Adrenal gland (tissue), 12 donors: ENCODE data around the gene TOP3B. TPM values are rescaled to one million over a fixed set of nuclear protein-coding genes. Genes with fewer than 3 reads are reported as not detected.

Experiments
- DNase-seq, 7 donors: peaks; one replicate each; pipeline ENCODE4 v3.0.0-alpha.2; 2019 to 2020
- H3K27ac ChIP-seq, 5 donors: fragments of 200-600 bp; sonication (generic) in 4 of 5; 1 replicate in 3 of 5; 2 replicates in 2 of 5; pipeline versions ENCODE4 v1.5.1 to v1.8.0; 2016 to 2020; ENCODE audit warnings: mild to moderate bottlenecking in 1 of 5
- H3K27me3 ChIP-seq: fragments of 200-600 bp; 2 replicates; pipeline ENCODE4 v1.8.0; 2021
- H3K36me3 ChIP-seq, 2 donors: fragments of 200-600 bp; replicated peaks in 1 of 2; 1 replicate in 1 of 2; 2 replicates in 1 of 2; pipeline versions ENCODE4 v1.5.1 to v1.8.0; 2018 to 2022
- H3K4me1 ChIP-seq, 2 donors: fragments of 200-600 bp; replicated peaks in 1 of 2; 1 replicate in 1 of 2; 2 replicates in 1 of 2; pipeline versions ENCODE4 v1.5.1 to v1.8.0; 2018 to 2021
- H3K4me3 ChIP-seq, 4 donors: fragments of 200-600 bp; sonication (generic) in 3 of 4; one replicate each; pipeline ENCODE4 v1.5.1; 2016 to 2018
- H3K9me3 ChIP-seq, 3 donors: fragments of 200-600 bp; sonication (generic) in 1 of 3; replicated peaks in 1 of 3; 1 replicate in 2 of 3; 2 replicates in 1 of 3; pipeline versions ENCODE4 v1.5.1 to v1.8.0; 2016 to 2021
- POLR2A ChIP-seq, 2 donors: fragments of 450-650 bp; IDR thresholded peaks; one replicate each; pipeline ENCODE4 v1.6.1; 2017; ENCODE audit warnings: antibody characterized with exemption in 2 of 2, mild to moderate bottlenecking in 2 of 2, moderate library complexity in 1 of 2
- WGBS, 4 donors: extraction: QIAGEN DNeasy Blood & Tissue Kit in 2 of 4; methylation state at CpG; one replicate each; pipeline versions ENCODE4 v1.1.5 to v1.1.7; 2013 to 2017; 5-methylcytosine and 5-hydroxymethylcytosine counted together
- intact Hi-C, 2 donors: fragments of 100-400 bp; cut with DNase I; formaldehyde crosslinking; loops; one replicate each; pipeline versions ENCODE4 v1.14.1 to v1.15.0; 2022 to 2023
- polyA plus RNA-seq, 3 donors: library from polyadenylated mRNA; stranded (reverse); fragments of 200-250 nt in 2 of 3; fragments of 350-450 nt in 1 of 3; fragmentation: Illumina TruSeq in 1 of 3; extraction: RNeasy Lipid Tissue Mini Kit (QIAGEN cat#74804) in 1 of 3; gene quantifications; one replicate each; pipeline ENCODE4 v1.2.3, GENCODE V29; 2013 to 2014
- total RNA-seq, 9 donors: library from RNA; depleted of rRNA in 4 of 9; stranded (reverse); fragments of >200 nt in 4 of 9; fragments of 120-200 nt in 1 of 9; fragmentation: NEBNext Ultra II Directional in 1 of 9; extraction: Animal tissue kit (Norgen Biotek cat#: 25700) in 1 of 9; gene quantifications; one replicate each; pipeline versions ENCODE4 v1.1.0 to v1.2.4, GENCODE V29; 2013 to 2023
- TF ChIP-seq, protein P1 (sequence below), 6 experiments: fragments of 450-650 bp in 4 of 6; fragments of 200-600 bp in 2 of 6; sonication (generic) in 1 of 6; IDR thresholded peaks; 1 replicate in 5 of 6; 2 replicates in 1 of 6; pipeline versions ENCODE4 v1.5.1 to v1.8.0; 2016 to 2021; ENCODE audit warnings: antibody characterized with exemption in 6 of 6, mild to moderate bottlenecking in 2 of 6, moderate library complexity in 1 of 6
- donor health status: healthy with polysubstance abuse.
- donor health status: Bipolar disorder and iron deficiency.
- donor health status: DM: yes; HTN: yes; CAD: no.
- donor health status: DM: no; HTN: no; CAD: no.
- donor health status: DM: no; HTN: no; CAD: no.
- donor health status: DM: yes; HTN: yes; CAD: no.

The TOP3B gene
- total and polyA plus RNA-seq, 12 donors, result 8.5 to 31.8 (median 21.8) TPM

DNA sequence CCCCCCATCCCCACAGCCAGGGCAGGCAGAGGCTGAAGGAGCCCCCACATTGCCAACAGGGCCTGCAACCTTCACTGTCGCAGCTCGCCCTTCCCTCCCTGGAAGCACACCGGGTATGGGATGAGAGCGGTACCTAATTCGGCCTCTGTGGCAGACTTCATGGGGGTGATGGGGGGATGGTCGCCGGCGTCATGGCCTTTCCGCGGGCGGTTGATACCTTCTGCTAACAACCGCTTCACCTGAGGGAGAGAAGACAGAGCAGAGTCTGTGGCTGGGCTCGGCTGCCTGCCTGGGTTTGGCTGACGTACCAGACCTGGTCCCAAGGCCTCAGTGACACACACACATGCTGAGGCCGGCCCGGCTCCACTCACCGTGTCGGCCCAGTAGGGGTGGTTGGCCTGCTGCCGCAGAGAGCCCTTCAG is 18.8 kb downstream of the TOP3B start:
- Histone ChIP-seq H3K27me3 (no peaks in the 10 kb centered on the region), H3K27ac (no peak overlapping the region), H3K36me3 (peaks cover 0 to 66% of the 10 kb centered on the region in 2 donors), H3K4me3 (no peak overlapping the region), H3K4me1 (peaks cover 19 to 21% of the 10 kb centered on the region in 2 donors), H3K9me3 (no peaks in the 10 kb centered on the region)
- WGBS, 4 donors, result 78 to 88% (median 83%) methylated on average over 8 to 19 of the region's 19 CpGs
- intact Hi-C loops, result no loop called here
- peak in 5 of 7 donors; percentile 56 to 74 (median 71) for DNase-seq
- no peak for TF ChIP-seq POLR2A (IDR thresholded peaks at IDR 0.05)
- TF ChIP-seq, protein P1, sequence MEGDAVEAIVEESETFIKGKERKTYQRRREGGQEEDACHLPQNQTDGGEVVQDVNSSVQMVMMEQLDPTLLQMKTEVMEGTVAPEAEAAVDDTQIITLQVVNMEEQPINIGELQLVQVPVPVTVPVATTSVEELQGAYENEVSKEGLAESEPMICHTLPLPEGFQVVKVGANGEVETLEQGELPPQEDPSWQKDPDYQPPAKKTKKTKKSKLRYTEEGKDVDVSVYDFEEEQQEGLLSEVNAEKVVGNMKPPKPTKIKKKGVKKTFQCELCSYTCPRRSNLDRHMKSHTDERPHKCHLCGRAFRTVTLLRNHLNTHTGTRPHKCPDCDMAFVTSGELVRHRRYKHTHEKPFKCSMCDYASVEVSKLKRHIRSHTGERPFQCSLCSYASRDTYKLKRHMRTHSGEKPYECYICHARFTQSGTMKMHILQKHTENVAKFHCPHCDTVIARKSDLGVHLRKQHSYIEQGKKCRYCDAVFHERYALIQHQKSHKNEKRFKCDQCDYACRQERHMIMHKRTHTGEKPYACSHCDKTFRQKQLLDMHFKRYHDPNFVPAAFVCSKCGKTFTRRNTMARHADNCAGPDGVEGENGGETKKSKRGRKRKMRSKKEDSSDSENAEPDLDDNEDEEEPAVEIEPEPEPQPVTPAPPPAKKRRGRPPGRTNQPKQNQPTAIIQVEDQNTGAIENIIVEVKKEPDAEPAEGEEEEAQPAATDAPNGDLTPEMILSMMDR (IDR thresholded peaks at IDR 0.05), result no peak

GRCh38 chr22:21963286-21963685 is 19.3 kb downstream of the TOP3B start:
- no peak for DNase-seq
- Histone ChIP-seq H3K9me3 (no peaks in the 10 kb centered on the region), H3K4me1 (peaks cover 19 to 21% of the 10 kb centered on the region in 2 donors), H3K27me3 (no peaks in the 10 kb centered on the region), H3K27ac (no peak overlapping the region), H3K36me3 (peaks cover 0 to 66% of the 10 kb centered on the region in 2 donors), H3K4me3 (no peak overlapping the region)
- TF ChIP-seq POLR2A (IDR thresholded peaks at IDR 0.05), result no peak
- TF ChIP-seq, protein P1 (IDR thresholded peaks at IDR 0.05), result no peak
- 90 to 95% (median 92%) methylated on average over 7 of the region's 7 CpGs for WGBS, 4 donors
- intact Hi-C loops, result no loop called here

DNA sequence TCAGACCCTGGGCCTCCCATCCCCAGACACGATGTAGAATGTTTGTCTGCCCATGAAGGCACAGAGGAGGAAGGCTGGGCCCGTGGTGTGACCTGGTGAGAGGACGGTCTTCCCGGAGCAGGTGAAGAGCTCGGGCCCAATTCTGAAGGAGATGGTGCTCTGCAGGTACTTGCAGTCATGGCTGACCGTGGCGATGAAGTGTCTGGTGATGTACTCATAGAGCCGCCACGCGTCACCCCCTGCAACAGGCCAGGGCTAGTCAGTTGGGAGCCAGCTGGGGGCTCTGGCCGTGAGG is 20.0 kb downstream of the TOP3B start:
- Histone ChIP-seq H3K36me3 (peaks cover 0 to 62% of the 10 kb centered on the region in 2 donors), H3K4me1 (peaks cover 19 to 21% of the 10 kb centered on the region in 2 donors), H3K27me3 (no peaks in the 10 kb centered on the region), H3K27ac (peak overlapping the region in 1 of 5 donors; percentile 85), H3K9me3 (no peaks in the 10 kb centered on the region), H3K4me3 (no peak overlapping the region)
- WGBS, 4 donors, result 89 to 97% (median 96%) methylated on average over 3 to 11 of the region's 11 CpGs
- no peak for DNase-seq
- intact Hi-C loops, result no loop called here
- TF ChIP-seq, protein P1 (IDR thresholded peaks at IDR 0.05), result no peak
- TF ChIP-seq POLR2A (IDR thresholded peaks at IDR 0.05), result no peak

GRCh38 chr22:21961886-21962654 is 20.5 kb downstream of the TOP3B start:
- TF ChIP-seq, protein P1 (IDR thresholded peaks at IDR 0.05), result no peak
- TF ChIP-seq POLR2A (IDR thresholded peaks at IDR 0.05), result peak in 1 of 2 donors; percentile 66
- H3K27ac ChIP-seq, result peak overlapping the region; percentile 14 to 85 (median 82)
- no peaks in the 10 kb centered on the region for H3K9me3 ChIP-seq
- H3K27me3 ChIP-seq, result no peaks in the 10 kb centered on the region
- H3K36me3 ChIP-seq, result peaks cover 0 to 56% of the 10 kb centered on the region in 2 donors
- H3K4me3 ChIP-seq, result no peak overlapping the region
- H3K4me1 ChIP-seq, result peaks cover 19 to 21% of the 10 kb centered on the region in 2 donors
- 83 to 91% (median 87%) methylated on average over 10 to 23 of the region's 23 CpGs; no CpG with 5 or more reads in 1 of the 4 donors for WGBS, 4 donors
- intact Hi-C loops, result no loop called here
- peak; percentile 79 to 92 (median 90) for DNase-seq
